NCI-H345 (cell line): ENCODE results near the gene EPG5.

ENCODE experiments used
- DNase-seq: peaks from one replicate; lab custom pipeline; 2025; lab: John Stamatoyannopoulos, UW

The EPG5 gene

DNA sequence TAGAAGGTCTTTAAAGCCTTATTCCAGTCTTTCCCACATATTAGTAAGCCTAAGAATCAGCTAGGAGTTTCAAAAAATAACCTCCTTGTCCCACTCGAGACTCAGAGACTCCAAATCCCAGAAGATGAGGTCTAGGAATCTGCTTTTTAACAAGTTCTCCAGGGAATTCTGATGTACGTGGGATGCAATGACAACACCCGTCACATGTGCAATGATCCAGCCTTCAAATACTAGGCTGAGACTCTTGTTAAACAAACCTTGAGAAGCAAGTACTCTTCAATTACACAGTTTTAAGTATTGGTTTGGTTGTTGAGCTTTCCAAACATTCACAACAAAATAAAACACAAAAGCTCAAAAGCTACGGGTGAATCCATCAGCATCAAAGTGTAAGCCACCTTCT is 53.9 kb downstream of the EPG5 start:
- DNase-seq = no peak

DNA sequence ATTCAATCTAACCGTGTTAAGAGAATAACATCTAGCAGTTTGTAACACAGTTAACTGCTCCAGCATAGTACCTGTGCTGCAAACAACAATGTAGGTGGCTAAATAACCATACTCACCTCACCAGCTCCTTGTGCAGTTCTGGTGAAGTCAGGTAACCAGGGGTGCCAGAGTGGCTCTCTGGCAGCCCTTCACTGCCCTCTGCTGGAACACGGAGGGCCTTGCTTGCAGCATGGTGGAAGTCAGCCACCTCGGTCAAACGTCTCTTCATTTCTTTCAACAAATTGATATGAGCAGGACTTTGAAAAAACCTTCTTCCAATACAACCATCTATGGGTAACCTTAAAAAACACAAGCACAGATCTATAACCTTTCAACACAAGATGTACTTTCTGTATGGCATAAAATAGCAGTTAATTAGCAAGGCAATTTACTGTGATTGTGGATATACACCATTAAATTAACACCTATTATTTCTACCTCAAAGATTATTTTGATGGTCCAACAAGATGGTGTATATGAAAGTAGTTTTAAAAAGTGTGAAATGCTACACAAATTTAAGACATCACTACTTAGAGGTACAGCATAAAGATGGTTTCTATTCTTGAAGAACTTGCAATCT is 56.6 kb downstream of the EPG5 start:
- peak; percentile 5 for DNase-seq

DNA sequence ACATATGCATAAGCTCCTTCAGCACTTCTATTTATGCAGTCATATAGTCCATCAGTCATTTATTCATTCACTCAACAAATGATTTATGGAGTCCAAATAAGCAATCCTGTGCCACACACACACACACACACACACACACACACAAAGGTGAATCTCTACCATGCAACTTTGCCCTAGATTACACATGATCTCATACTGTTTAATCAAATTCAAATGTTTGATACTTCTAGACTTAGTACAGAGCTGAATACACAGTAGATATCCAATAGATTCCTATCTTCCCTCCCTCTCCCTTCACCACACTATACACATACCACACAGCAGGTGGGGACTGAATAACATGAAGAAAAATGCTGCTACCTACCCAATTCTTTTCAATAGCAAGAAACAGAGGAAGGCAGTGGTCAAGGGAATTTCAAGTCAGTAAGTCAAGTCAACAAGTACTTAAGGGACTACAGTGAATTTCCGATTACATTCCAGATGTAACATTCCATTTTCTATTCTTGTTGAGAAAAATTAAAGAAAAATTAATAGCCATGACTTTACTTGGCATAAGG is 65.4 kb downstream of the EPG5 start:
- DNase-seq = no peak

DNA sequence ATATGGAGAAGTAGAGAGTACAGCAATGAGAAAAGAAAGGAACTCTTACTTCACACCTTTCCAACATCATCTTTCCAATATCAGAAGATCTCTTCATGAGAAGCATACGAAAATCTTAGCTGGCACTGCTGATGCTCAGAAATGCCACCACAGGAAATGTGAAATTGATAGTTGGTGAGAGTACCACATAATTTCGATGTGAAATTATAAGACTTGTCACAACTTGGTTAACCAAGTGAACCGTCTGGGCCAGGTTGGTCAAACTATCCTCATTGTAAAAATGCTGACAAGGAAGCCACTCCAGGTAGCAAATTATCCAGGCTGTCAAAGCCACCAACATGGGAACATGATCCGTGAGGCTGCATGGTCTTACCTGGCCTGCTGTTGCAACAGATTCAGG is 66.5 kb downstream of the EPG5 start:
- DNase-seq = no peak

DNA sequence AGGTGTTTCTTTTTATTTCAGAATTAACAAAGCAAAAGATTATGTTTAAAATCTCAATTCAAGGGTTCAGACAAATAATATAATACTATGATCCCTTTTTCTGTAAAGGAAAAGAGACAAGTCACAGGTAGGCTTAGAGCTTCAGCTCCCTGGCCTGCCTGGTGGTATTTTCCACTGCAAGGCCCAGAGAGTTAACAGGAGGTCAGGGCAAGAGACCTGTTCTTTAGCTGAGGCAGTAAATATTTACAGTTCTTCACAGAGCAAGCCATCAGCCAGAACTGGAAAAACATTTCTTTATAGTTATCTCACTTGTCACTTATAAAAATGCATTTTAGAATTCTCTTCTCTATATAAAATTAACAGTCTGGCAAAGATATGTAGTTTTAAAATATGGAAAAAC is 70.1 kb downstream of the EPG5 start:
- DNase-seq = no peak

DNA sequence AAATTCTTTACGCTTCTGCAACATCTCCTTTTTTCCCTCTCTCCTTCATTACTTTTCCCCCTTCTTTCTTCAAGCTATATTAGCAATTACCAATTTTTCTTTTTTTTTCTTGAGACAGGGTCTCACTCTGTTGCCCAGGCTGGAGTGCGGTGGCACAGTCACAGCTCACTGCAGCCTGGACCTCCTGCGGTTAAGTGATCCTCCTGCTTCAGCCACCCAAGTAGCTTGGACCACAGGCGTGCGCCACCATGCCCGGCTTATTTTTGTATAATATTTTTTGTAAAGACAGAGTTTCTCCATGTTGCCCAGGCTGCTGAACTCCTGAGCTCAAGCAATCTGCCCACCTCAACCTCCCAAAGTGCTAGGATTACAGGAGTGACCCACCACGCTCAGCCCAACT is 70.7 kb downstream of the EPG5 start:
- DNase-seq = no peak

DNA sequence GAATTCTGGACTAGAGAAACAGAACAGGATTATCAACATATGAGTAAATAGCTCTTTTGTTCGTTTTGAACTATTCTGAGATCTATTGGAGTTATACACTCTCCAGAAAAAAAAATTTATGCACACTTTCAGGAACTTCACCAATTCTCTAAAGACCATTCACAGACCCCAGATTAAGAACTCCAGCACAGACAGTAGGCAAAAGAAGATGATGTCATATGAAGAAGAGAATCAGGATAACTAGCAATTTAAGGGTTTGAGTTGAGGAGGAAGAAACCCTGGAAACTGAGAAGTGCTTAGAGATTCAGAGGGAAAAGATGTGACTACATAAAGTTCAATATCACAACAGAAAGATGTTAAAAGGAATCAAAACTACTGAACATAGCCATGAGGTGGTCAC is 71.8 kb downstream of the EPG5 start:
- DNase-seq = no peak

DNA sequence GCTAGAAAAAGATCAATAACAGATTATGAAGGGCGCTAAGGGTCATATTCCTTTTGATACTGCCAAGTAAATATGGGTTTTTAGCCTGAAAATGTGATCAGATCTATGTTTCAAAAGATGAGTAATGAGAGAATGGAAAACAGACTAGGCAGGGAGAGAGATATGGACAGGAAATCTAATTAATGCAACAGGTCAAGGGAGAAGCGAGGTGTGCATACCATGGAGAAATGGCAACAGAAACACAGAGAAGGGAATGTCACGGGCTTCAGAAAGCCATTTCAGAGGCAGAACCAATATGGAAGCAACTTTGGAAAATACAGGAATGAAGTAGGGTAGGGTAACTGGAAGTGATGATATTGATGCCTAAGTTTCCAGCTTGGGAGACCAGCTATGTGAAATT is 72.3 kb downstream of the EPG5 start:
- no peak for DNase-seq

DNA sequence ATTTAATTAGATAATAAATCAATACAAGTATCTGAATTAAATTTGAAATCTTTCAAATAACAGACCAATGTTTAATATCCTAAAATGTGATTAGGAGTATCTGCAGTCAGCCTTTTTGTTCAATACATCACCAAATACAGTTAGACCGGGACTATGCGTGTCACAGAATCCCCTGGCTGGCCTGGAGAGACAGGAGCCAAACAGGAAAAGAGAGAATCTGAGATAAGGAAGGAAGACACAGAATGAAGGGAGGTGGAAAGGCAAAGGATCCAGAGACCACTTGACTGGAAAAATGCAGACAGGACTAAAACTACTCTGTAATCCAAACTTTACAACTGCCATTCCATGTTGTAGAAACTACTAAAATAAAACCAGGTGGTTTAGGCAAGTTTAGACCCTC is 75.3 kb downstream of the EPG5 start:
- no peak for DNase-seq

DNA sequence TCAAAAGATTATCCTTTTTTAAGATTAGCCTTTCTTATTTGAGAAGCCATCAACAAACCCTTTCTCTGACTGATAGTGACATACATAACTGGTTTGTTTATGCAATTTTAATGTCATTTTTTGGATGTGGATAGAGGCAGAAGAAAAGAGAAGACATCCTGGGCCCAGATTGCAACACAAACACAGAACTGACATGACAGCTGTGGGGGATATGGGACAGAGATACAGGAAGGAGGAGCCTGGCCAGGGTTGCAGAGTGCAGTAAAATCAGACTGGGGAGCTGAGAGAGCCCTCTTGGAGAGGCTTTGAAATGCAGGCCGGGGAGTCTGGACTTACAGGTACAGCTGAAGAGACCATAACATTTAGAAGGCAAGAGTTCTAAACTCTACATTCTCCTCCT is 76.5 kb downstream of the EPG5 start:
- no peak for DNase-seq

DNA sequence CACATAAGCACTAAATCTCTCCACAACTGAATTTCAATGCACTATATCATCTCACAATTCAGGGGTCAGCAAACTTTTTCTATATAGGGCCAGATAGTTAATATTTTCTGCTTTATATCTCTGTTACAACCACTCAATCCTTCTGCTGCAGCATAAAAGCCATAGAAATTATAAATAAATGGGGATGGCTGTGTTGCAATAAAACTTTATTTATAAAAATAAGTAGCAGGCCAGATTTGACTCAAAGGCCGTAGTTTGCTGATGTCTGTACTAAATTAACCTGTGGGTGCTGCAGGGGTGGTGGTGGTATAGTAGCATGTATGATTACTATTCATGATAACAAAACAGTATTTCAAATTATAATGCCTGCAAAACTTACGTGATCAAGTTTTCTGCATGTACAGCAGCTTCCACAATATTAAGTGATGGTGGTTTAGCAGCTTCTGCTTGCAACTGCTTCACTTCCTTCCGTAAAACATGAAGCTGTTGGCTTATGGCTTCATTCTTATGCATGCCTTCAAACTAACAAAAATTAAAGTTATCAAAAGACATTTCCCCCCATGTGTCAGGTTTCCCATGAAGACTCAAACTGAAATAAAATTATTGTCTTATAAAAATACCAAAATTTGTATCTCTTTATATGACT is 77.6 kb downstream of the EPG5 start:
- no peak for DNase-seq

DNA sequence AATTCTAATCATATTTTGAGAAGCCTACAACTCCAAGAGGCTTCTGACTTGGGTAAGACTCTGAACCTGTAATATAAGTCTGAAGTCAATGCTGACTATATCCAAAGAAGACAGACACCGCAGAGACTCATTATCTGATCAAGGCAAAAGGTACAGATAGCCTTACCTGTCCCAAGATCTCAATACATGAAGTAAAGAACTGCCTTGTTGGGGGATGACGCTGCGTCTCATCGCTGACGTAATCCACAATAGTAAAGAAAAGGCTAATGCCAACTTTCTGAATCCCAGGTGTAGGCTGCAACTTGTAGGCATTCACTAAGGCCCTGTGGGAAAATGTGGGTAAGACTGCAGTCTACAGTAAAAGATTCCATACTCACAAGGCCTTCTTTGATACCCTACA is 79.5 kb downstream of the EPG5 start:
- DNase-seq = no peak

DNA sequence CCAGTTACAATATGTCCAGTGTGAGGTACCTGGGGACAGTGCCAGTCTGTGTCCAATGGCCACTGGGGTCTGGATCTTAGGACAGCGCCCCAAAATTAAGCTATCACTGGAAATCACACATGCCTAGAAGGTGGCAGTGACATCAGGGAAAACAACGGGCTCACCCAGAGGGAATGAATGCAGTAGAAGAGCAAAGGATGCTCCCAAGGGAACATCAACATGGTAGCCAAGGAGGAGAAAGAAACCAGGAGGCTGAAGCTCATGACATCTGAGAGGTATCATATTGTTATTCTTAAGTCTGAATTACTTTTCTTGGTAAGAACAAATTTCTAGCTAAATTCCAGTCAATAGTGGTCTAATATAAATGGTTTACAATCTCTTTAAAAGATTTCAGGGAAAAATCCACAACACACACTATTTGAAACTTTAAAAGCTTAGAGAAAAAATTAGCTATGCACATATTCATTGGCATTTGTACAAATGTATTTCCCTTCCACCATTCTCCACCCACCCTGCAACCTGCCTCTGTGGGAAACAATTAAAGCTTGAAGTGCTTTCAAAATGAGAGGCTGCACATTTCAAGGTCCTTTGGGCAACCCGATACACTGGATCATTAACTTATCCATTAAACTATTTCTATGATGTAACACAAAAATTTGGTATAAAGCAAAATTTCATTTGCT is 86.1 kb downstream of the EPG5 start:
- no peak for DNase-seq

DNA sequence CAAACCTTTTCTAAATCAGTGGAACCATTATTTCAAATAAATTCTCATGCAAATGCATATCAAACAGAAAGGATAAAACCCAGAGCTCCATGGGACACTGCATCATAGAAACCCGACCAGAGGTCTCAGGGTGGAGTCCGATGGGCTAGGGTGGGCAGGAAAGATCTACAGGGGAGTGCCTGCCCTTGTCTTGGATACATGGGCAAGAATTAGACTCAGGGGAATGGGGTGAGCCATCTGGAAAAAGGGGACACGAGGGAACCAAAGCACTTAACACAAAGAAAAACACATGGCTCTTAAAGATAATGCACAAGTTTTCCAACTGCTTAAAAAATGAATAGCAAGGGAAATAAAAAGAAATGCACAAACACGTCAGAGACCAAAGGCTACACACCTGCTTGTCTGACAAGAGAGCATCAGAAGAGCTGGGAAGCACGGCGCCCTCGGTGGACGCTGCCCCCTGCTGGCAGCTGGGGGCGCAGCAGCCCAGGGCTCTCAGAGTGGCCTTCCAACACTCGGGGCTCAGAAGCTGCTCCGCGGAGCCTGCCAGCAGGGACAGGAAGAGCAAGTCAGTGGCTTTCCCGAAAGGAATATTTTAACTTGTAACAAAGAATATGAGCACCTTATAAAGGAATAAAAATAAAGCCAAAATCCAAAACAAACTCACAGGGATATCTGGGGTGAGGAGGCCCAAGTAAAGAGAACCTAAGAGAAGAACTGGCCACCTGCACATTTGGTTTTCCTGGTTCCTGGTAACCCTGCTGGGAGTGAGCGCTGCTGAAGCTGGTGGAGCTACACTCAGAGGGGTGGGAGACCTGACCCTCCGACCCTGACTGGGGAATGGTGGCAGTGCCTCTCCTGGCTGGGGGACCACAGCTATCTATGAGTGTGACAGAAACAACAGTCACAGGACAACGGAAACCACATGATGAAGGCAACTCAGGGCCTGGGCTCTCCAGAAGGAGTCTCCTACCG is 87.2 kb downstream of the EPG5 start:
- peak; percentile 30 for DNase-seq

DNA sequence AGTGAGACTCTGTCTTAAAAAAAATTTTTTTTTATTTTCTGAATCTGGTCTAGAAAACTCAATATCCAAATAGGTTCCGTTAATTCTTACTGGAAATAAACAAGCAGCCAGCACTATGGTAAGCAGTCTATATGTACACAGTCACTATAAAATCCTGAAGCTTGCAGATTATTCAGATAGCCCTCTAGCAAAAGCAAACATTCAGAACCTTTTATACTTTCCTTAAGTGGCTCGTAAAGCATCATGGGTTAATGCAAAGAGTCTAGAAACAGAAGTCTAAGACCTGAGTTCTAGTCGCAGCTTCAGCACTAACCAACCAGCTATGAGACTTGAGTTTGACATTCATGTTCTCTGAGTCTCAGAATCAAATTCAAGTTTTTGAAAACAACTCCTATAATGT is 89.7 kb downstream of the EPG5 start:
- DNase-seq = no peak

DNA sequence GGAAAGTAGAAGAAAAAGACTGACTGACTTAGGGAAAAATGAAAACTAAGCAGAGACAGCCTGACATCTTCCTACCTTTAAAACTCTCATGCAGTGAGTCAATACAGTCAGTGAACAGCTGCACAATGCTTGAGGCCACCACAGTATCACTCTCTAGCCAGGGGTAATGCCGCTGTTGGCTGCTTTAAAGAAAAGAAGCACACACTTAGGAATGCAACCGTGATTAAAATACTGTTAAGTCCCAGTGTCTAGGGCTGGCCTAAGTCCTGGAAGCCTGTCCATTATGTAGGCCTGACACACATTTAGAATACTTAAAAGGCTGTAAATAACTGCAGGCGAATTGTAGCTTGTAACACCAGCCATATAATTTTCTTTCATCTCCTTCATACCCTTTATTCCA is 91.0 kb downstream of the EPG5 start:
- DNase-seq = no peak

DNA sequence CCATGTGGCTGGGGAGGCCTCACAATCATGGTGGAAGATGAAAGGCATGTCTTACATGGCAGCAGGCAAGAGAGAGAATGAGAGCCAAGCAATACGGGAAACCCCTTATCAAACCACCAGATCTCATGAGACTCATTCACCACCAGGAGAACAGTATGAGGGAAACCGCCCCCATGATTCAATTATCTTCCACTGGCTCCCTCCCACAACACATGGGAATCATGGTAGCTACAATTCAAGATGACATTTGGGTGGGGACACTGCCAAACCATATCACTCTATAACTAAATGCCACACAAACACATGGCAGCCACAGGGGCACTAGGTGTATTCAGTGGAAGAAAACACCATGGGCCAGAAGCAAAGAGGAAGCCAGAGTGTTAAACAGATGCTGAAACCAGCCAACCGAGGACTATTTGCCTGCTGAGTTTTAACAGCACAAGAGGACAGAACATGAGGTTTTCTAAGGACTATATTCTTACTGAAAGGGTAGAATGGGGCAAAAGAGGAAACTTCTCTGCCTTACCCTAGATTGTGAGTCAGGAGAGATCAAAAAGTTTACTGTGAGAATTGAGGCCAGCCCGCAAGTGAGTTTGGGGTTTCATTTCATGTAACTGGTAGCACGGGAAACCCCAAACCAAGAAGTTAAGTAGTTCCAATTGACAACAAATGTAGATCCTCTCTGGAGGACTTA is 92.5 kb downstream of the EPG5 start:
- no peak for DNase-seq

DNA sequence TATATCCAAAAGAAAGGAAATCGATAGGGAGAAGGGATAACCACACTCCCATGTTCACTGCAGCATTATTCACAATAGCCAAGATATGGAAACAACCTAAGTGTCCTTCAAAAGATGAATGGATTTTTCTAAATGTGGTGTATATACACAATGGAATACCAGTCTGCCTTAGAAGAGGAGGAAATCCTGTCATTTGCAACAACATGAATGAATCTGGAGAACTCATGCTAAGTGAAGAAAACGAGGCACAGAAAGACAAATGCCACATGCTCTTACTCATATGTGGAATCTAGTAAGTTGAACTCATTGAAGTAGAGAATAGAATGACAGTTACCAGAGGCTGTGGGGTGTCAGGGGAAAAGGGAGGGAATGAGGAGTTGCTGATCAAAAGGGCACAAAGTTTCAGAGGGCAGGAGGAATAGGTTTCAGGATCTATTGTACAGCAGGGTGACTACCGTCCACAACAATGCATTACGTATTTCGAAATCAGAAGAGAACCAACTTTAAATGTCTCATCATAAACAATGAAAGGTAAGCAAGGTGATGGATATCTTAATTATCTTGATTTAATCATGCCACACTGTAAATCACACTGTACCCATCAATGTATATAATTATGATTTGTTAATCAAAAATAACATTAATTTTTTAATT is 95.6 kb downstream of the EPG5 start:
- DNase-seq = no peak

DNA sequence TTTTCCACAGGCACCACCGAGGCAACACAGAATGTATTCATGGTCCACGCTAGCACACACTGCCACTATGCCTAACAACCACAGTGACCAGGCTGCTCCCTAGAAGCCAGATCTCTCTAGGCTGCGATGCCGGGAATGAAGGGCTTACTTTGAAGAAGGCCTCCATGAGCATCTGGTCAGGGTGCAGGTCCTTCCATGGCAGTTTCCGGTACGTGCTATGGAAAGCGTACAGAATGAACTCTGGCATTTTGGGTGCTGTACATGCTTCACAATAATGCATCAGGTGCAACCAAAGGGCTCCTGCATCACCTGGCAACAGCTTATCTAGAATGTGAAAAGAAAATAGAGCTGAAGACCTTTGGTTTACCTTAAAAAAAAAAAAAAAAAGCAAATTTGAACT is 96.7 kb downstream of the EPG5 start:
- DNase-seq = no peak

DNA sequence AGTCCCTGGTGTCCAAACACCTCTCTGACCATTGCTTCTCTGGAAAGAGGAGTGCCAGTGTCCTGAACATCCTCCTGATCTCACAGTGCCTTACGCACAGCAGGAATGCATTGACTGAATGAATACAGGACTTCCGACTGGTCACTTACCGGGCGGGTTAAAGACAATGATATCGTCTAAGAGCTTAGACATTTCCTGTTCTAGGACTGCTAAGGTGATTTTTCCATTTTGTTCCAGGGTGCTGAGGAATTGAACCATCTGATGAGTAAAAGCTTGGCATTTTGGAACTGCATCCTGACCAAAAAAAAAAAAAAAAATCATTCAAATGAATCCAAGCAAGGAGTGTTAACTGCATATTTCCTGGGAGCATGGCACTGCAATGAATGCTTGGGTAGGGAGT is 101.7 kb downstream of the EPG5 start:
- no peak for DNase-seq

DNA sequence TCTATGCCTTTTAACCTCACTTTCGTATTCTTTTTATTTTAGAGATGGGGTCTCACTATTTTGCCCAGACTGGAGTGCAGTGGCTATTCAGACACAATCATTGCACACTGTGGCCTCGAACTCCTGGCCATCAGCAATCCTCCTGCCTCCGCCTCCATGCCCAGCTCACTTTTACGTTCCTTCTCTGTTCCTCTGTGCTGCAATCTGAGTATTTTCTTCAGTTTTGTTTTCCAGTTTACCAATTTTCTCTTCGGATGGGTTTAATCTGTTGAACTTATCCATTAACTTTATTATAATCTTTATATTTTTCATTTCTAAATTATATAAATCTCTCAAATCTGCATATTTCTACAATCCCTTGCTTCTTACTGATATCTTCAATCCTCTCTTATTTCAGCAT is 103.0 kb downstream of the EPG5 start:
- DNase-seq = no peak
